Activated CD8-positive, alpha-beta memory T cell treated with anti-CD3 and anti-CD28 coated beads, Interleukin-2, amount 50 U/mL, for 24 hours (primary cell): Measurements from ENCODE around the gene FBXO44.

Experiments used
- DNase-seq: peaks from one replicate; pipeline ENCODE4 v3.0.0-alpha.2; 2020; ENCODE audit errors: extremely low read depth

FBXO44 gene

DNA sequence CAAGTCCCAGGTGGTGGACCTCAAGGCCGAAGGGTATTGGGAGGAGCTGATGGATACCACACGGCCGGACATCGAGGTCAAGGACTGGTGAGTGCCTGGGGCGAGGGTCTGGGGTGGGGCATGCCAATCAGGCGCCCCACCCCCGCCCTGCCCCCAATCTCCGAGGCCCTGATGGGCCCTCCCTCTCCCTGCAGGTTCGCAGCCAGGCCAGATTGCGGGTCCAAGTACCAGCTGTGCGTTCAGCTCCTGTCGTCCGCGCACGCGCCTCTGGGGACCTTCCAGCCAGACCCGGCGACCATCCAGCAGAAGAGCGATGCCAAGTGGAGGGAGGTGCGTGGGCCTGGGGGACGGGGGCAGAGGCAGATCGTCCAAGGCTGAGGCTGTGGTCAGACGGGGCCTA, 3.9 kb downstream of the FBXO44 start:
- DNase-seq, result no peak

DNA sequence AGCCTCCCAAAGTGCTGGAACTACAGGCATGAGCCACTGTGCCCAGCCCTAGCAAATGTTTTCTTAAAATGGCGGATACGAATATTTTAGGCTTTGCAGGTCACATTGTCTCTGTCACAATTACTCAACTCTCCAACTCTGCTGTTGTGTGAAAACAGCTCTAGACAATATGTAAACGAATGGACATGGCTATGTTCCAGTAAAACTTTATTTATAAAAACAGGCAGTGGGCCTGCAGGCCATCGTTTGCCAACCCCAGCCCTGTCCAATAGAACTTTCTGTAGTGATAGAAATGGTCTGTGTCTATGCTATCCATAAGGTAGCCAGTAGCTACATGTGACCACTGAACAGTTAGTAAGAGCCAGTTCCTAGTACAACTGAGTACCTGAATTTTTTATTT, 5.1 kb downstream of the FBXO44 start:
- no peak for DNase-seq

DNA sequence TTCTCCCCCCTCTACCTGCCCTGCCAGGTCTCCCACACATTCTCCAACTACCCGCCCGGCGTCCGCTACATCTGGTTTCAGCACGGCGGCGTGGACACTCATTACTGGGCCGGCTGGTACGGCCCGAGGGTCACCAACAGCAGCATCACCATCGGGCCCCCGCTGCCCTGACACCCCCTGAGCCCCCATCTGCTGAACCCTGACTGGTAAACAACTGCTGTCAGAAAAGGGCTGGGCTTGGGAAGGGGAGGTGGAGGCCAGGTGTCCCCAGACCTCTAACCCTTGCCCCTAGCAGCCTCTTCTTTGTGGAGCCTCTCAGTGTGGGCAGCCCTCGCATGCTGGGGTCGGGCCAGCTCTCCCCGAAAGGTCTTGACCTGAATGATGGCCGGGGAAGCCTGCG, 6.4 kb downstream of the FBXO44 start:
- DNase-seq, result no peak

DNA sequence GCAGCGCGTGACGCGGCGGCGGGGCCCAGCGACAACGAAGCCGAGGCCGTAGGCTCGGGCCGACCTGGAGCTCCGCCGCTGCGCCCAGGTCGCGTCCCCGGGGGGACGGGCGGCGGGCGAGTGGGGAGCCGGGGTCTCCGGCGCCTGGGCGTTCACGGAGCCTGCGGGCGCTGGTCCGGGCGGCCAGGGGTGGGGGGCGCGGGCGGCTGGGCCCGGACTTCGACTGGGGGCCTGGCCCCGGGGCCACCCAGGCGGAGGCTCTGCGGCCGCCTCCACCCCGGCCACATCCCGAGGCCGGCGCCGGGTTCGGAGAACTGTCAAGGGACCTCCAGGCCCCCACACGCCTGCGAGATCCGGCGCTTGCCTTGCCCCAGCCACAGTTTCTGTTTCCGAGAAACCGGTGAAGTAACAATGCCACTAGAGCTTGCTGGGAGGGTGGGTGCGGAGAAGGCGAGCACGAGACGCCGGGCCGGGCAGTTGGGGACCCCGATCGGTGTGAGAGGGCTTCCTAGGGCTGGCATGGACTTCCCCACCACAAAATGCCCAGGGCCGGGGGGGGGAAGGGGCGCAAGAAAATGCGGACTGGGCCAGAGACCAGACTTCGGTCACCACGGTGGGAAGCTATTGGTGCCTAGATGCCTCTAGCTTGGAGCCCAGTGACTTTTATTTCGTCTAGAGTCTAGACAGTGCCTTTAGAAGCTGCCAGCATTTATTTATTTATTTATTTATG, 9.8 kb downstream of the FBXO44 start:
- DNase-seq, result no peak

DNA sequence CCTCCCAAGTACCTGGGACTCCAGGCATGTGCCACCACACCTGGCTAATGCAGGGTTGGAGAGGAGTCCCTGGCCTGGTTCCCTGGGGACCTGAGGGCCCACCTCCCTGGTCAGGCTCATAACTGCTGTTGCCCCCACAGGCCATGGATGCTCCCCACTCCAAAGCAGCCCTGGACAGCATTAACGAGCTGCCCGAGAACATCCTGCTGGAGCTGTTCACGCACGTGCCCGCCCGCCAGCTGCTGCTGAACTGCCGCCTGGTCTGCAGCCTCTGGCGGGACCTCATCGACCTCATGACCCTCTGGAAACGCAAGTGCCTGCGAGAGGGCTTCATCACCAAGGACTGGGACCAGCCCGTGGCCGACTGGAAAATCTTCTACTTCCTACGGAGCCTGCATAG, 13.8 kb downstream of the FBXO44 start:
- DNase-seq, result no peak

DNA sequence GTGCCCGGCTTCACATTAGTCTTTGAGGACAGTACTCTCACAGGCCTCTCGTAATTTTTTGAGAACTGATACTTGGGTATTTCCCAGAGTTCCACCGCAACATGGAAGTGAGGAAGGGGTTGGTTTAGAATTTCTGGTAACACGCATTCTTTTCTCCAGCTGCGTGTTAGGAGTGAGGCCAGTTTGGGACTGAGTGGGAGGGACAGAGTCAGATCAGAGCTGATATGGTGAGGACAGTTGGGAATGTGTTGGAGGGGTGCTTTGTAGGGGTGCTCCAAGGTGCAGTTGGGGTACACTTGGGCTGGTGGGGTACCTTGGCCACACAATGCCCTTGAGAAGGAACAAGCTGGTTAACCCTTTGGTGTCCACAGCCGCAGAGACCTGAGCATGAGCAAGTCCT, 16.1 kb downstream of the FBXO44 start:
- DNase-seq, result no peak

DNA sequence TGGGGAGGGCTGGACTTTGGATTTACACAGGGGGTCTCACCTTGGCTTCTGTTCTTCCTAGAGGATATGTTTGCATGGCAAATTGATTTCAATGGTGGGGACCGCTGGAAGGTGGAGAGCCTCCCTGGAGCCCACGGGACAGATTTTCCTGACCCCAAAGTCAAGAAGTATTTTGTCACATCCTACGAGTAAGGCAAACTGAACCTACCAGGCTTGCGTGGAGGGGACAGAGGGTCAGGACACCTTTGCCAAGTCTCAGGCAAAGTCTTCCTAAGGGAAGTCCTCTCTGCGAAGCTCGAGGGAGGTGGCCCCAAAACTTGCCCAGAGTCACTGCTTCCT, 16.5 kb downstream of the FBXO44 start:
- DNase-seq, result no peak

DNA sequence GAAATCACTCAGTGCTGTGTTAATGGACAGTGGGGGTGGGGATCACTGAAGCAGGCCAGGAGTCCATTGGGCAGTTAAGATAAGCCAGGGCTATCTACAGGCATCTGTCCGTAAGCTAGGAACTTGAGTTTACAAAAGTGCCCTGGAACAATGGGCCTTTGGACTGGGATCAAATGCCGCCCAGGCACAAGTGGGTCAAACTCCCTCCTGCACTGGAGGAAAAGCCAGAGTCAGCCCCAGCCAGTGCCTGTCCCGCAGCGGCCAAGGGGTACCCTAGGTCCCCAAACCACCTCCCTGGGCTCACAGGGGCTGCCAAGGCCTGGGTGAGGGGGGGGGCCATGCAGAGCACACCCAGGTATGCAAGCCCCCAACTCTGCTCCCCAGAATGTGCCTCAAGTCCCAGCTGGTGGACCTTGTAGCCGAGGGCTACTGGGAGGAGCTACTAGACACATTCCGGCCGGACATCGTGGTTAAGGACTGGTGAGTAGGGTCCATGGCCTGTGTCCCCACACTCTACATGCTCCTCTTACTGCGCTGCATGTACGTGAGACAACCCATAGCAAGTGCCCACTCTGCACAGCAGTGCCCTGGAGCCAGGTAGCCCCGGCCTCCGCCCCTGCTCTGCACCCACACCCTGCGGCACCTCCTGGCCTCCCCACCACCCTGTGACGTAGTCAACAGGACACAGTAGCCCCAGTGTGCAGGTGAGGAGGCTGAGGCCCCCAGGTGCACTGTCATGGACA, 17.0 kb downstream of the FBXO44 start:
- no peak for DNase-seq

DNA sequence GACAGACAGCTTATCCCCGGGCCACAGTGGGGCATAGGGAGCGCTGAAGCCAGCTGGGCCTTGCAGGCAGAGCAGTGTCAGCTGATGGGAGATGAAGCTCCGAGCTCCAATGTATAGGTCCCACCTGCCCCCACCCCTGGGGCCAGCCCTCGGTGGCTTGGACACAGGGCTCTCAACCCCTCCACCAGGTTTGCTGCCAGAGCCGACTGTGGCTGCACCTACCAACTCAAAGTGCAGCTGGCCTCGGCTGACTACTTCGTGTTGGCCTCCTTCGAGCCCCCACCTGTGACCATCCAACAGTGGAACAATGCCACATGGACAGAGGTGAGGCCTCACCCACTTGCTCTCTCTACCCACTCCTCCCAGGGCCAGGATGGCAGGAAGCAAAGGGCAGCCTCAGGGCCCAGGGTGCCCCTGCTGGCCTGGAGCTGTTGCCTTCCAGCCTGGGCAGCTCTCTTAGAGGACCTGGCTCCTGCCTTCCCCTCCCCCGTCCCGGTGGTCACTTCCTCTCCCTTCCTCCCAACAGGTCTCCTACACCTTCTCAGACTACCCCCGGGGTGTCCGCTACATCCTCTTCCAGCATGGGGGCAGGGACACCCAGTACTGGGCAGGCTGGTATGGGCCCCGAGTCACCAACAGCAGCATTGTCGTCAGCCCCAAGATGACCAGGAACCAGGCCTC, 18.6 kb downstream of the FBXO44 start:
- no peak for DNase-seq

DNA sequence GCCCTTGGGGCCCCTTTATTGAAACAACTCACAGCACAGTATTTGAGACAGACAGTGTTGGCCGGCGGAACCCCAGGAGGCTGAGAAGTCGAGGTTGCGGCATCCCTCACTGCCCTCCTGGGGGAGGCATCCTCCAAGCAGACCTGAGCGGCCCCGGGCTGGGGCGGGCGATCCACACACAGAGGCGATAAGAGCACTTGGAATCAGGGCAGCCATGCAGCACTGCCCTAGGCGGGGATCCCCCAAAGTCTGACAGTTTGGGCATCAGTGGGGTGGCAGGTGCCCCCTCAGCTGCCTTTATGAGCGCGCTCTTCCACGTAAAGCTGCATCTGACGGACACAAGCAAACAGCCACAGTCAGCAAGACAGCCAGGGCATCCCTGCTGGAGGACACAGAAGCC, 19.8 kb downstream of the FBXO44 start:
- DNase-seq, result no peak

DNA sequence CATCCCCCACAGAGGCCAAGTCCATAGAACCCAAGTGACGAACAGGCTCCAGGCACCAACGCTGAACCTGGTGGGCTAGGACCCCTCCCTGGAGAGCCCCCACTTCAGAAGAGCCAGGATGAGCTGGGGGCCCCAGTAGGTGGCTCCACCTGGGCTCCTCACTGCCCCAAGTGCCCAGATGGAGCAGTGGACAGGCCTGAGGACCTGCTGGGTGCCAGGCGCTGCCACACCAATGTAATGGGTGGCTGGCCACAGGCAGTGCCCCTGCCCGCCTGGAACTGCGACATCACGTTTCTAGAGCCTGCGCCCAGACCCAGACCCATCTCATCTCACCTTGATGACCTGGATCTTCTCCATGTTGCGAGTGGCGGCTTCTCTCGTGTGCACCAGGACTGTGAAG, 20.6 kb downstream of the FBXO44 start:
- no peak for DNase-seq

DNA sequence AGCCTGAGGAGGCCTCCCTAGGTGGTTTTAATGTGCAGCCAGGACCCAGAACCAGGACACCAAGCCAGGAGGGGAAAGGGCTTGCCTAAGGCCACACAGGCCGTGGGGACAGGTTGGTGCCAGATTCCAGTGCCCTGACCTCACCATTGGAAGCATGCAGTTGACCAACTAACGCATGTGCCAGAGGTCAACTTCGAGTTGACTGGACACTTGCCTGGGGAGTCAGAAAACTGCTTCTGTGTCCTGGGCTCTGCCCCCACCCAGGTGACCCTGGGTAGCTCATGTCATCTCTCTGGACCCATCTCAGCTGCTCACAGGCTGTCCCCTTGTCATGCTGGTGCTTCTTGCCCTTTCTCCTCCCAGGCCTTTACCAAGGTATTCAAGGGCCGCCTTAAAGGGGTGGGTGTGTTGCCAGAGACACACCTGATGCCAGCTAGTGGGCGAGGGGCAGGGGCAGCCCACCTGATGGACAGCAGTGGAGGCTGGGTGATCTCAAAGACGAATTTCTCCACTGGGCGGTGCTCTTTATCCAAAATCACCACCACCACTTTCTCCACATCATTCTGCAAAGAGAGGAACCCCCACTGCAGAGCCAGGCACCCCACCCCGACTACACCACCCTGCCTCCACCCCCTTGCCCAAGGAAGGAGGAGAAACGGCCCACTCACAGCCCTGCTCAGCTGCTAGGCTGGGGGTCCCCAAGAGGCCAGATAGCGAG, 21.9 kb downstream of the FBXO44 start:
- DNase-seq, result no peak

DNA sequence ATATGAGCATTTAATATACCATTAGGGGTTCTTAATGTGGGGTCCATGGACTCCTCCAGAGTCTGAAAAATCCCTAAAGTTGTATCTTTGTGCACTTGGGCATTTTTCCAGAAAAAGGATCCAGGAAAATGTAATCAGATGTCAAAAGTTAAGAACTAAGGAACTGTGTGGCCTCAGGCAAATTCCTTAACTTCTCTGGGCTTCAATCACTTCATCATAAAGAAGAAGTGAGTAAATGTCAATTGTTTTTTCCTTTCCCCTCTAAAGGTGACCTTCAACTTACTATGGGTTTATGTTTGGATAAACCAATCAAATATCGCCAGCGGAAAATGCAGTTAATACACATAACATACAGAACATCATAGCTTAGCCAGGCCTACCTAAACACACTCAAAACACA, 23.8 kb downstream of the FBXO44 start:
- no peak for DNase-seq

DNA sequence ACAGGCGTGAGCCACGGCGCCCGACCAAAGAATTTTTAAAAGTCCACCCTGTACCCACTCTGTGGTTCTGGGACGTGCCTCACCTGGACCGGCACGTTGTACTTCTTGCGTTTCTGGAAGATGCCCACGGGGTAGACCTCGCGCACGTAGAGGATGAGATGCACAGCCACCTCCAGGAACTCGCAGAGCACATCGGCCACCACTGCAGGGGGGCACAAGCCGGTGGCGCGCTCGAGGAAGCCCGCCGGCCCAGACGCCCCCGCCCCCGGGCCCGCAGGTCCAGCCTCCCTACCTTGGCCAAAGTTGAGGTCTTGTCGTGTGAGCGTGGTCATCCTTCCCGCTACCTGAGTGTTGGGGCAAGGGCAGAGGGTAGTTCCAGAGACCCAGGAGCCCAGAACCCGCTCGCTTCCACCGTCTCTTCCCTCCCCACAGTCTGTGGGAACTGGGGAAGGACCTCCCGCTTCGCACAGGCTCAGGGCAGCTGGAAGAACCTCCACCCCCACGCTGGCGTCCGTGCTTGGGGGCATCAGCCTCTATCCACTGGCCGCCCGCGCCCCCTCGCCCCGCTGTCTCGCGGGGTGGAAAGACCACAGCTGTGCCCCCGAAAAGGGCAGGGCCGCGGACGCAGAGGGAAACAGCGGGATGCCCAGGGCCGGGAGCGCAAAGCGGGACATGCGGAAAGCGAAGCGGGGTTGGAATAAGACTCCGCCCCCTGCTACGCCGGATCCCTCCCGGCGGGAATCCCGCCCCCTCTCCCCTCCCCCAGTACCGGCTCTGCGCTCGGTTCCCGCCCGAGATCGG, 25.8 kb downstream of the FBXO44 start:
- DNase-seq, result no peak

DNA sequence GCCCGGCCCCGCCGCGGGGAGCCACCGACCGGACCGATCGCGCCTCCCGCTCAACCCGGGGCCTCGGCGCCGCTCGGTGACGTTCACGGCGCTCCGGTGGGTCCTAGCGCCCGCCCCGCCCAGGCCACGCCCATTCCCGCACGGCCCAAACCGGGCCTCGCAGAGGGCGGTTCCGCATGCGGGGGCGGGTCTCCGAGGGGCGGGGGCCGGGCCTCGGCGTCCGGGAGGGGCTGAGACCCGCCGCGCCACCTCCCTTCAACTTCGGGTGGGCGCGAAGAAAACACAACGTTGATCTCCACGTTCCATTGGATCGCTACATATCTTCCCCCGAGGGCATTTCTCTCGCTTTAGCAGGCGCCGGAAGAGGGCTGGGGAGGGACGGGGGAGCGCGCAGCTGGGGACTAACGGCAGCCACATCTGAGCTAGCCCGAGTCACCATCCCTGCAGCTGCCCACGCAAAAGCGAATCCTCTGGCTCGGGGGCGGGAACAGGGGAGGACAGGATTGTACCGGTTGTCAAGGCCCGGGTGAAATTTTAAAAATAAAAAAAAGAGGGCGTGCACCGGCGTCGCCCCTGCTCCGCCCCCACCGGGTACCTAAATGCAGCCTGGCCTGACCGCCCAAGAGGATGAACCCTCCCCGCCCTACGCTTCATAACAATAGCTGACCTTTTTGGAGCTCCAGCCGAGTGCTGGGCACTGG, 26.5 kb downstream of the FBXO44 start, which contains the start of gene MAD2L2:
TSS of gene MAD2L2 (minus strand) at position 78 of the 701 bp plus-strand sequence. CDS start 547 bp downstream, outside the sequence.
- DNase-seq, result peak; percentile 77

DNA sequence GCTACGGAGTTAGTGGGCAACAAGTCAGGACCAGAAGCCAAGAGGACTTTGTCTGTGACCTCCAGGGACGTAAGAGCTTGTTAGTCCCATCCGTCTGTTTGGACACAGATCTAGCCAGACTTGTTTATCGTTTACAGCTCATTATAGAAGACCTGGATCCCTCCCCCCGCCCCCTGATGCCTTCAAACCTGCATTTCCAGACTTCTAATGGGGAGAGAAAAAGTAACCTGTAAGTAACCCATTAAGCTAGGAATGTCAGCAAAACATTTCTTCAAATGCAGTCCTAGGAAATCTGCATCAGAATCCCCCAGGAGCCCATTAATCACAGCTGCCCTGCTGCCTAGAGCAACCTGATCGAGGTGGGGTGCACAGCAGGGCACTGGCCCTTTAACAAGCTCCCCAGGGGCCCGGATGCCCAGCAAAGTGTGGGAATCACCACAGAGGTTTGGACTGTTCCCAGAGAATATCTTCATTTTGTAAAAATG, 27.7 kb downstream of the FBXO44 start:
- DNase-seq, result no peak

DNA sequence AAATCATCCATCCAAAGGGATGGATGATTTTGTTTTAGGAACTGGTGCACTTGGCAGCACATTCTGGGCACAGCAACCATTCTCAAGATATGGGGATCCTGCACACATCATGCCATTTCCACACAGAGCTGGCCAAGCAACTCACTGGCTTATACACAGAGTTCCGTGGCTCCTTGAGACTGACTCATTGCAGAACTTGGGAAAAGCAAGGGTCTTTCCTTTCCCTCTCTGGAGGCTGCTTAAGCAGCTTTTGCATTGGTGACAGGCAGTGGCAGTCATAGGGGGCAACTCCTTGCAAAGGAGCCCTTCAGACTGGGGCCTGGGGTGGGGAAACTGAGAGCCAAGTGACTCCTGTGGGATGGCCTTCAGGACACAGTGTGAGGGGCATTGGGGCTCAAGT, 28.1 kb downstream of the FBXO44 start:
- DNase-seq, result no peak

DNA sequence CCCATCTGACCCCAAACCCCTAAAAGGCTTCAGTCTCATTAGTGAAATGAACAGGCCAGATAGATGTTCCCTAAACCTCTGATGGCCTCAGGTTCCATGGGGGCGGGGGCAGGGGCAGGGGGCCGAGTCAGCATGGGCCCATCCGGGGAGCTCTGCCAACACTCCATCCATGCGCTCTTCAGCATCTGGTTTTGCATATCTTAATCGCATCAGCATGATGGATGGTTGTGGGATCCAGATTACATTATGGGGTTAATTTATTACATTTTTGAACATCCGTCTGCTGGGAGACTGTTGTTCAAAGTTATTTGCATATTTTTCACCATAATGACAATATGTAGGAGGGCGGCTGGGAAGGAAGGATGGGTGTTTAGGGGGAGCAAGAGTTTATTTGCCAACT, 29.4 kb downstream of the FBXO44 start:
- no peak for DNase-seq

DNA sequence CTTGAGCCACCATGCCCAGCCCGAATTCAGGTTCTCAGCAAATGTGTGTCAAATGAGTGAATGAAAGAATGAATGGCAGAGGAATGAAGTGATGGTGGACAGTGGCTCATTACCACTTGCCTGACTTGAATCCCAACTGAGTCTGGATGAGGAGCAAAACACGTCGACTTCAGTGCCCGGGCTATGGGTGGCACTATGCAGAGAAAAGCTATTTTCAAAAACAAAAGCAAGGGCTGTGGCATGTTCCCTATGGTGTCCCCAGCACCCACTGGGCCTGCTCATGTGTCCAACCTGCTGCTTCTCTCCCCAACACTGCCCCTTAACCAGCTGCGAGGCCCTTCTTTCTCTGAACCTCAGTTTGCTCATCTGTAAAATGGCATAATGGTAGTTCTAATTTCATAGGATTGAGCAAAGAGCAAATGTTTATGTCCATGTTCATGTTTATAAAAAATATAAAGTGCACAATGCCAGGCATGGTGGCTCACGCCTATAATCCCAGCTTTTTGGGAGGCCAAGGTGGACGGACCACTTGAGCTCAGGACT, 30.6 kb downstream of the FBXO44 start:
- no peak for DNase-seq

DNA sequence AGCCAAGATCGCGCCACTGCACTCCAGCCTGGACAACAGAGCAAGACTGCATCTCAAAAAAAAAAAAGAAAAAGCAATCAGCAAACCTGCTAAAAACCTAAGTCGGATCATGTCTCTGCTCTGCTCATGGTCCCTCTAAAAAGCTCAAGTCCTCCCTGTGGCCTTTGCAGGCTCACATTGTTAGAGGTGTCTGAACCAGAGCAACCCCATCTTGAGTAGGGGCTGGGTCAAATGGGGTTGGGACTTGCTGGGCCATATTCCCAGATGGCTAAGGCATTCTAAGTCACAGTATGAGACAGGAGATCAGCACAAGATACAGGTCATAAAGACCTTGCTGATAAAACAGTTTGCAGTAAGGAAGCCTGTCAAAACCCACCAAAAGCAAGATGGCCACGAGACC, 33.8 kb downstream of the FBXO44 start:
- DNase-seq, result no peak
